ENCODE data around the gene IGFBP1. TPM values are rescaled to one million over a fixed set of nuclear protein-coding genes. Genes with fewer than 3 reads are reported as not detected.

IGFBP1 gene
- total RNA-seq, 1 donor from 2014 or later: 3.0 TPM

DNA sequence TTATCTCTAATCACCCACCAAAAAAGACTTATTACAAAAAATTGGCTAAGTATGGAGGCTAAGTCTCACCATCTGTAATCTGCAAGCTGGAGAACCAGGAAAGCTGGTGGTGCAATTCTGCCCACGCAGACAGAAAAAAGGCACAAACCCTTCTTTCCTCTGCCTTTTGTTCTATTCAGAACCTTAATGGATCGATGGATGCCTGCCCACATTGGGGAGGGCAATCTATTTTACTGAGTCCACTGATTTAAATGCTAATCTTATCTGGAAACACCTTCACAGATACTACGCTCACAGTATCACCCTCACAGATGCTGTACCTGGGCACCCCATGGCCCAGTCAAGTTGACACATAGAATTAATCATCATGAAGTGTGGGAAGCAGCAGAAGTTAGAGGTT is 22.6 kb downstream of the IGFBP1 start:
- peaks cover 29% of the 10 kb centered on the region for H3K36me3 Mint-ChIP-seq (ENCODE audit: low read depth, unreplicated experiment)

DNA sequence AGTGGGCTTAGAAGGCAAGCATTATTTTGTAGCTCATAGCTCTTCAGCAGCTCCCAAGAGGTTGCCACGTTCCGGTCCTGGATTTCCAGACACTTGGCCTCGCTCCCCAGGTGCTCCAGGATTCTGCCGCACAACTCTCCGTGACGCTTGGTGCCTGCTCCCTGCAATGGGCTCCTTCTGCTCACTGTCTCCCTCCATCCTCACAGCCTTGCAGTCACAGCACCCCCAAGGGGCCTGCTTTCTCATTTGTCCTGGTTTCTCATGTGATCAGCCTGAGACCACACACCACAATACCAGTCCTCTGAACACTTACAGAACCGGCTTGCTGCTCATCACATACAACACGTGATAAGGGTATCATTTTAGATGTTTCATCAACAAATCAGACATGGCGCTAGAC is 23.0 kb downstream of the IGFBP1 start:
- Mint-ChIP-seq H3K27me3 (ENCODE audit: unreplicated experiment) (peaks cover 2% of the 10 kb centered on the region), H3K9me3 (ENCODE audit: unreplicated experiment) (no peaks in the 10 kb centered on the region), H3K4me3 (ENCODE audit: unreplicated experiment) (peak overlapping the region; percentile 57), H3K27ac (ENCODE audit: unreplicated experiment) (no peak overlapping the region), H3K36me3 (ENCODE audit: low read depth, unreplicated experiment) (peaks cover 33% of the 10 kb centered on the region), H3K4me1 (ENCODE audit: unreplicated experiment) (peaks cover 7% of the 10 kb centered on the region)
- DNase-seq (ENCODE audit: low spot score): no peak
- TF ChIP-seq, protein P1, sequence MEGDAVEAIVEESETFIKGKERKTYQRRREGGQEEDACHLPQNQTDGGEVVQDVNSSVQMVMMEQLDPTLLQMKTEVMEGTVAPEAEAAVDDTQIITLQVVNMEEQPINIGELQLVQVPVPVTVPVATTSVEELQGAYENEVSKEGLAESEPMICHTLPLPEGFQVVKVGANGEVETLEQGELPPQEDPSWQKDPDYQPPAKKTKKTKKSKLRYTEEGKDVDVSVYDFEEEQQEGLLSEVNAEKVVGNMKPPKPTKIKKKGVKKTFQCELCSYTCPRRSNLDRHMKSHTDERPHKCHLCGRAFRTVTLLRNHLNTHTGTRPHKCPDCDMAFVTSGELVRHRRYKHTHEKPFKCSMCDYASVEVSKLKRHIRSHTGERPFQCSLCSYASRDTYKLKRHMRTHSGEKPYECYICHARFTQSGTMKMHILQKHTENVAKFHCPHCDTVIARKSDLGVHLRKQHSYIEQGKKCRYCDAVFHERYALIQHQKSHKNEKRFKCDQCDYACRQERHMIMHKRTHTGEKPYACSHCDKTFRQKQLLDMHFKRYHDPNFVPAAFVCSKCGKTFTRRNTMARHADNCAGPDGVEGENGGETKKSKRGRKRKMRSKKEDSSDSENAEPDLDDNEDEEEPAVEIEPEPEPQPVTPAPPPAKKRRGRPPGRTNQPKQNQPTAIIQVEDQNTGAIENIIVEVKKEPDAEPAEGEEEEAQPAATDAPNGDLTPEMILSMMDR (IDR thresholded peaks at IDR 0.05; ENCODE audit: unreplicated experiment): no peak

More for the DNA sequence above, 22.6 kb downstream of the IGFBP1 start:
- Mint-ChIP-seq H3K27me3 (ENCODE audit: unreplicated experiment) (peaks cover 2% of the 10 kb centered on the region), H3K27ac (ENCODE audit: unreplicated experiment) (no peak overlapping the region), H3K4me3 (ENCODE audit: unreplicated experiment) (no peak overlapping the region), H3K9me3 (ENCODE audit: unreplicated experiment) (no peaks in the 10 kb centered on the region), H3K4me1 (ENCODE audit: unreplicated experiment) (peaks cover 7% of the 10 kb centered on the region)
- TF ChIP-seq, protein P1 (IDR thresholded peaks at IDR 0.05; ENCODE audit: unreplicated experiment): no peak
- no peak for DNase-seq (ENCODE audit: low spot score)

DNA sequence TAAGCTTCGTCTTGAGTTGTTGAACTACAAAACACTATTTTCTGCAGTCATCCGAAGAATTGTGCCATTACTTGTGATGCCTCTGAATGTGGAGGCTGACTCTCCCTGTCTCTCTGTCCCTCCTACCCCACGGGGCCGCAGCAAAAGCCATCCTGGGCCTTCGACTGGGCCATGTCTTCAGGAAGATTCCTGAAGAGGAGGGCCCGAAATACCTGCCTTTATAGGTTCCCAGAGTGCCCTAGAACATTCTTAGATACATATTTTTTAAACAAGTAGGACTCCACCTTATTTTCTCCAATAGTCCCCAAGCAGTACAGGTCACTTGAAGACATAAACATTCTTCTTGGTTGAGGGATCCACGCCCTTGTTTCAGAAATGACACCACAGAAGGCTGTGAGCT is 24.7 kb downstream of the IGFBP1 start:
- H3K9me3 Mint-ChIP-seq (ENCODE audit: unreplicated experiment): no peaks in the 10 kb centered on the region
- TF ChIP-seq, protein P1 (IDR thresholded peaks at IDR 0.05; ENCODE audit: unreplicated experiment): no peak
- peak overlapping the region; percentile 24 for H3K4me3 Mint-ChIP-seq (ENCODE audit: unreplicated experiment)
- peaks cover 5% of the 10 kb centered on the region for H3K27me3 Mint-ChIP-seq (ENCODE audit: unreplicated experiment)
- H3K4me1 Mint-ChIP-seq (ENCODE audit: unreplicated experiment): peaks cover 14% of the 10 kb centered on the region
- no peak overlapping the region for H3K27ac Mint-ChIP-seq (ENCODE audit: unreplicated experiment)
- DNase-seq (ENCODE audit: low spot score): no peak
- H3K36me3 Mint-ChIP-seq (ENCODE audit: low read depth, unreplicated experiment): peaks cover 39% of the 10 kb centered on the region

DNA sequence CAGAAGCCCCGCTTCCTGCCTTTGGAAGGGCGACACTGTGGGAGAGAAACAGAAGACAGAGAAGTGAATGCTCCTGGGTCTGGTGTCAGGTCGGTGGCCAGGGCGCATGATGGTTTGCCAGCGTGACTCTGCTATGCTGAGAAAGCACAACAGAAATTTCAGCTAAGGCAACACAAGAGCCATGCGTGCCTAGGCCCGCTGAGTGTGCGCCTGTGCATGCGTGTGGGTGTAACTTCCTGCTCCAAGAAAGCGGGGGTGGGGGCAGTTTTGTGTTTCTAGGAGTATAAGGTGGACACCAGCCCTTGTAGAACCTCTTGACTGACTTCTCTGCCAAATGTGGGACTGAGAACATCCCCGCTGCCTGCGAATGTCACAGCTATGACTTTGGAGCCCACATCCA is 26.6 kb downstream of the IGFBP1 start:
- H3K27ac Mint-ChIP-seq (ENCODE audit: unreplicated experiment): no peak overlapping the region
- peaks cover 39% of the 10 kb centered on the region for H3K36me3 Mint-ChIP-seq (ENCODE audit: low read depth, unreplicated experiment)
- DNase-seq (ENCODE audit: low spot score): no peak
- TF ChIP-seq, protein P1 (IDR thresholded peaks at IDR 0.05; ENCODE audit: unreplicated experiment): no peak
- H3K27me3 Mint-ChIP-seq (ENCODE audit: unreplicated experiment): peaks cover 9% of the 10 kb centered on the region
- H3K4me1 Mint-ChIP-seq (ENCODE audit: unreplicated experiment): peaks cover 16% of the 10 kb centered on the region
- no peak overlapping the region for H3K4me3 Mint-ChIP-seq (ENCODE audit: unreplicated experiment)
- H3K9me3 Mint-ChIP-seq (ENCODE audit: unreplicated experiment): no peaks in the 10 kb centered on the region

DNA sequence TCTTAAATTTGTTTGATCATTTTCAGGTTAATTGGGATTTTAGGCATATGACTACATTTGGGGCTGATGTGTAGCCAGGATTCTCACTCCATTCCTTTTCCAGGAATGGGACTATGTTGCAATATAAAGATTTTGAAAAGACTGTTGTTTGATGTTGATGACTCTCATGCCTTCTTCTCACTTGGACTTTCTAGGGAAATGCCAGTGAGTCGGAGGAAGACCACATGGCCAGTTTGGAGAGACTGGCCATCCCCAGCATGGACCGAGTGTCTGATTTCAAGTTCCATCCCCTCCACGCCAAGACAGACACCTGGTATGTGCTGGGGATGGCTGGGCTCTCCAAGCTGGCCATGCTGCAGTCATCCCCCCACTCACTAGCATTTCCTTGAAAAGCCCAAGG is 27.3 kb downstream of the IGFBP1 start:
- DNase-seq (ENCODE audit: low spot score): no peak
- Mint-ChIP-seq H3K9me3 (ENCODE audit: unreplicated experiment) (no peaks in the 10 kb centered on the region), H3K27ac (ENCODE audit: unreplicated experiment) (no peak overlapping the region), H3K27me3 (ENCODE audit: unreplicated experiment) (peaks cover 14% of the 10 kb centered on the region), H3K4me3 (ENCODE audit: unreplicated experiment) (peak overlapping the region; percentile 5), H3K36me3 (ENCODE audit: low read depth, unreplicated experiment) (peaks cover 35% of the 10 kb centered on the region), H3K4me1 (ENCODE audit: unreplicated experiment) (peaks cover 22% of the 10 kb centered on the region)
- TF ChIP-seq, protein P1 (IDR thresholded peaks at IDR 0.05; ENCODE audit: unreplicated experiment): no peak

Measured in endothelial cell (in vitro differentiated cells).